GM23338 (cell line): ENCODE results near the gene EMC10. TPM values are rescaled to one million over a fixed set of nuclear protein-coding genes. Genes with fewer than 3 reads are reported as not detected.
A peak's percentile ranks its signal among the peaks of the same experiment; 100 is the strongest.

Experiments
- ATAC-seq: fragments of 200-7000 bp; cut with Tn5 transposase; 3 replicates; pipeline ENCODE4 v1.9.1; 2020
- DNase-seq: peaks from one replicate; pipeline ENCODE4 v3.0.0-alpha.2; 2015; ENCODE audit warnings: low spot score
- H2AFZ ChIP-seq: fragments of 200-600 bp; sonication (generic); 2 replicates; pipeline ENCODE4 v1.8.0; 2016; ENCODE audit warnings: antibody characterized with exemption, mild to moderate bottlenecking, moderate library complexity
- H3F3A ChIP-seq: fragments of 200-600 bp; sonication (generic); replicated peaks from 2 replicates; pipeline ENCODE4 v1.8.0; 2017; ENCODE audit warnings: antibody characterized with exemption, mixed run types, low read depth
- H3K27ac ChIP-seq: fragments of 200-600 bp; sonication (generic); 2 replicates; pipeline ENCODE4 v1.6.1; 2016; ENCODE audit warnings: low read depth
- H3K27me3 ChIP-seq: fragments of 200-600 bp; sonication (generic); 2 replicates; pipeline ENCODE4 v1.8.0; 2016; ENCODE audit warnings: mild to moderate bottlenecking, mixed run types, moderate library complexity; ENCODE audit not compliant: insufficient read depth
- H3K36me3 ChIP-seq: fragments of 200-600 bp; sonication (generic); 2 replicates; pipeline ENCODE4 v1.8.0; 2016; ENCODE audit warnings: mild to moderate bottlenecking; ENCODE audit not compliant: insufficient read depth
- H3K4me1 ChIP-seq: fragments of 200-600 bp; sonication (generic); 2 replicates; pipeline ENCODE4 v1.8.0; 2016; ENCODE audit warnings: mild to moderate bottlenecking, moderate library complexity; ENCODE audit not compliant: insufficient read depth
- H3K4me2 ChIP-seq: fragments of 200-600 bp; sonication (generic); 2 replicates; pipeline ENCODE4 v1.7.1; 2017; ENCODE audit warnings: mixed run types
- H3K4me3 ChIP-seq: fragments of 200-600 bp; sonication (generic); 2 replicates; pipeline ENCODE4 v1.6.1; 2016; ENCODE audit warnings: mixed run types
- H3K79me2 ChIP-seq: fragments of 200-600 bp; sonication (generic); replicated peaks from 2 replicates; pipeline ENCODE4 v1.8.0; 2017; ENCODE audit warnings: mild to moderate bottlenecking; ENCODE audit not compliant: insufficient read depth
- H3K9me2 ChIP-seq: fragments of 200-600 bp; sonication (generic); 2 replicates; pipeline ENCODE4 v1.8.0; 2017; ENCODE audit not compliant: insufficient read depth
- H4K20me1 ChIP-seq: fragments of 200-600 bp; sonication (generic); replicated peaks from 2 replicates; pipeline ENCODE4 v1.8.0; 2017; ENCODE audit warnings: mild to moderate bottlenecking; ENCODE audit not compliant: insufficient read depth
- H3K27ac Mint-ChIP-seq: 2 replicates; pipeline ENCODE4 v1.8.0; 2020; ENCODE audit warnings: inconsistent platforms, mild to moderate bottlenecking, moderate library complexity, mixed read lengths
- H3K27me3 Mint-ChIP-seq: 3 replicates; pipeline ENCODE4 v1.8.0; 2022; ENCODE audit warnings: low read depth, mild to moderate bottlenecking, moderate library complexity, mixed read lengths, inconsistent platforms; ENCODE audit not compliant: insufficient read depth, poor library complexity
- H3K36me3 Mint-ChIP-seq: 3 replicates; pipeline ENCODE4 v1.8.0; 2021; ENCODE audit warnings: low read depth, mild to moderate bottlenecking, inconsistent platforms, moderate library complexity, mixed read lengths
- H3K4me1 Mint-ChIP-seq: 3 replicates; pipeline ENCODE4 v1.8.0; 2020; ENCODE audit warnings: mild to moderate bottlenecking, inconsistent platforms, mixed read lengths
- H3K4me3 Mint-ChIP-seq: 3 replicates; pipeline ENCODE4 v1.8.0; 2021; ENCODE audit warnings: moderate library complexity, mild to moderate bottlenecking, inconsistent platforms, mixed read lengths
- H3K9me3 Mint-ChIP-seq: 3 replicates; pipeline ENCODE4 v1.8.0; 2020; ENCODE audit warnings: moderate library complexity, mild to moderate bottlenecking, inconsistent platforms, mixed read lengths
- CREB1 ChIP-seq: fragments of 250-450 bp; sonication (Bioruptor Pico); IDR thresholded peaks from 2 replicates; pipeline ENCODE4 v1.5.0; 2020; ENCODE audit warnings: low read depth, mild to moderate bottlenecking, moderate library complexity
- EZH2 ChIP-seq: fragments of 200-600 bp; sonication (generic); IDR thresholded peaks from one replicate; pipeline ENCODE4 v1.8.0; 2017; ENCODE audit warnings: antibody characterized with exemption, mild to moderate bottlenecking, low read depth; ENCODE audit not compliant: unreplicated experiment
- EZH2phosphoT487 ChIP-seq: fragments of 200-600 bp; sonication (generic); IDR thresholded peaks from one replicate; pipeline ENCODE4 v1.8.1; 2018; ENCODE audit warnings: antibody characterized with exemption; ENCODE audit not compliant: unreplicated experiment
- JUNB ChIP-seq: IDR thresholded peaks from one replicate; pipeline ENCODE4 v1.6.1; 2016; ENCODE audit warnings: antibody characterized with exemption; ENCODE audit not compliant: unreplicated experiment
- NANOG ChIP-seq: IDR thresholded peaks from 2 replicates; pipeline ENCODE4 v1.6.1; 2016; ENCODE audit warnings: antibody characterized with exemption, borderline replicate concordance
- POLR2AphosphoS5 ChIP-seq: IDR thresholded peaks from 2 replicates; pipeline ENCODE4 v1.6.1; 2016; ENCODE audit warnings: antibody characterized with exemption, low read depth
- REST ChIP-seq: IDR thresholded peaks from one replicate; pipeline ENCODE4 v1.6.1; 2018; ENCODE audit warnings: antibody characterized with exemption; ENCODE audit not compliant: unreplicated experiment
- ZNF114 ChIP-seq: fragments of 250-450 bp; sonication (Bioruptor Pico); IDR thresholded peaks from 2 replicates; pipeline ENCODE4 v1.5.0; 2020; ENCODE audit warnings: mild to moderate bottlenecking, moderate library complexity
- ZNF331 ChIP-seq: fragments of 250-450 bp; sonication (Bioruptor Pico); IDR thresholded peaks from 2 replicates; pipeline ENCODE4 v1.5.0; 2020; ENCODE audit warnings: low read depth, mild to moderate bottlenecking, moderate library complexity
- polyA plus RNA-seq: library from polyadenylated mRNA; unstranded; fragments of >200 nt; fragmentation: Nextera tagmentation; extraction: Ambion mirVana; gene quantifications from 2 replicates; pipeline ENCODE4 v1.2.1, GENCODE V29; 2016
- total RNA-seq: library from RNA; depleted of rRNA; stranded (reverse); fragments of >200 nt; shearing (Covaris generic); gene quantifications from 2 replicates; pipeline ENCODE4 v1.2.3, GENCODE V29; 2014
- TF ChIP-seq, protein P1 (sequence below): IDR thresholded peaks from 2 replicates; pipeline ENCODE4 v1.6.1; 2016; ENCODE audit warnings: antibody characterized with exemption

Gene EMC10
- total and polyA plus RNA-seq, 2 experiments from 2014 or later = 24.8 to 113 TPM

DNA sequence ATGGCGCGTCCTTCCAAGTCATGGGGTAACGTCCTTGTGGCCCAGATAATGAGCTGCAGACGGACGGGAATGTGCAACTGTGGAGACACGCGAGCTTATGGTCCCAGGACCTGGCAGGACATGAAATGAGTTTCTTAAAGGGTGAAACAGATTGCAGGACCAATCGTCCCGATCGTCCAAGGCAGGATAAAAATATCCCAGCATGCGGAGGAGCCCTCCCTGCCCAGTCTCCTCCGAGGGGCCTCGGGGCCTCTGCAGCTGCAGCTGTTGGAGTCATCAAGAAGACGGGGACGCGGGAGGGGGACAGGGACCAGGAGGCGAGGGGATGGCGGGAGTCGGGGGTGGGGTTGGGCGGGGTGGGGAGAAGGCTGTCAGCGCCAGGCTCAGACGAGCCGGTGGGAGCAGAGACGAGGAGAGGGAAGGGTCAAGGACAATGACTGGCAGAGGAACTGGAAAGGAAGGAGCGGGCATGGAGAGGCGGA, 14.7 kb downstream of the EMC10 start (continued):
- TF ChIP-seq REST (no peak), CREB1 (no peak), EZH2 (no peak), POLR2AphosphoS5 (no peak), ZNF114 (CRISPR knock-in tag) (no peak), NANOG (no peak)

DNA sequence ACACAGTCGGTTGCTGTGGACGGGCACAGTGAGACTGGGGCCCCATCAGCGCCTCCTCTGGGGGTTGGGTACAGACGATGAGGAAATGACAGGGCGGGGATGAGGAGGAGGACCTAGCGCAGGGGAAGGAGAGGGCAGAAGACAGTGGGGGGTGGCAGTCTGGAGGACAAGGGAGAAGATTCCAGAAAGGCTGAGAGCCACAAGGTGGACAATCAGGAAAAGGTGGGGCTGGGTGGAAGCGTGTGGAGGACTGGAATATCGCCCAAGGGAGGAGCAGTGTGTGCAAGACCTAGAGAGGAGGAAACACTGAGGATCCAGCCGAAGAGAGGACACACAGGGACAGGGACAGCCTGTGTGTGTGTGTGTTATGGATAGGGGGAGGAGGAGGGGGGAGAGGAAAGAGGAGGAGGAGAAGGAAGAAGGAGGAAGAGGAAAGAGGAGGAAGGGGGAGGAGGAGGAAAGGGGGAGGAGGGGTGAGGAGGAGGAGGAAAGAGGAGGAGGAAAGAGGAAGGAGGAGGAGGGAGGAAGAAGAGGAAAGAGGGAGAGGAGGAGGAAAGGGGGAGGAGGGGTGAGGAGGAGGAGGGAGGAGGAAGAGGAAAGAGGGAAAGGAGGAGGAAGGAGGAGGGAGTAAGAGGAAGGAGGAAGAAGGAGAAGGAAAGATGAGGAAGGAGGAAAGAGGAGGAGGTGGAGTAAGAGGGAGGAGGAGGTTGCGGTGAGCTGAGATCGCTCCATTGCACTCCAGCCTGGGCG, 16.2 kb downstream of the EMC10 start:
- H3K27ac ChIP-seq = no peak overlapping the region
- Mint-ChIP-seq H3K36me3 (peaks cover 53% of the 10 kb centered on the region), H3K27me3 (peaks cover 12% of the 10 kb centered on the region), H3K4me3 (no peak overlapping the region), H3K4me1 (no peaks in the 10 kb centered on the region; the same call in 2 of the 3 replicates), H3K27ac (no peak overlapping the region), H3K9me3 (peaks cover 90% of the 10 kb centered on the region; the same call in 2 of the 3 replicates)
- DNase-seq (no peak), ATAC-seq (no peak)
- TF ChIP-seq ZNF331 (CRISPR knock-in tag) = no peak
- 0 out of 2 replicates have a peak, but pooled peaks cover 4% of the 10 kb centered on the region for H3F3A ChIP-seq
- H3K4me2 ChIP-seq = 0 out of 2 replicates have a peak overlapping the region, but pooled peaks have one; percentile 32
- H3K9me2 ChIP-seq = no peaks in the 10 kb centered on the region
- no peaks in the 10 kb centered on the region for H3K36me3 ChIP-seq
- H2AFZ ChIP-seq = no peak overlapping the region
- peaks cover 19% of the 10 kb centered on the region; the same call in 1 of the 2 replicates for H3K4me1 ChIP-seq
- H3K79me2 ChIP-seq = no peaks in the 10 kb centered on the region
- H3K27me3 ChIP-seq = peaks cover 97% of the 10 kb centered on the region
- H4K20me1 ChIP-seq = no peaks in the 10 kb centered on the region
- no peak overlapping the region for H3K4me3 ChIP-seq

GRCh38 chr19:50493171-50493570, 16.9 kb downstream of the EMC10 start:
- H3K4me3 ChIP-seq = no peak overlapping the region
- no peak overlapping the region for H2AFZ ChIP-seq
- no peak overlapping the region for H3K4me2 ChIP-seq
- no peak overlapping the region for H3K27ac Mint-ChIP-seq
- H3K36me3 Mint-ChIP-seq = peaks cover 50% of the 10 kb centered on the region
- H3K27me3 ChIP-seq = peaks cover 97% of the 10 kb centered on the region
- ATAC-seq (no peak), DNase-seq (no peak)
- H3K79me2 ChIP-seq = no peaks in the 10 kb centered on the region
- H3K9me2 ChIP-seq = no peaks in the 10 kb centered on the region
- no peaks in the 10 kb centered on the region for H3K36me3 ChIP-seq
- peaks cover 10% of the 10 kb centered on the region for H3K27me3 Mint-ChIP-seq
- peaks cover 83% of the 10 kb centered on the region; the same call in 2 of the 3 replicates for H3K9me3 Mint-ChIP-seq
- no peak overlapping the region for H3K27ac ChIP-seq
- peaks cover 19% of the 10 kb centered on the region; the same call in 1 of the 2 replicates for H3K4me1 ChIP-seq
- 0 out of 2 replicates have a peak, but pooled peaks cover 4% of the 10 kb centered on the region for H3F3A ChIP-seq
- H4K20me1 ChIP-seq = no peaks in the 10 kb centered on the region
- no peaks in the 10 kb centered on the region; the same call in 2 of the 3 replicates for H3K4me1 Mint-ChIP-seq
- H3K4me3 Mint-ChIP-seq = no peak overlapping the region
- TF ChIP-seq EZH2 = no peak
- no peak for TF ChIP-seq JUNB
- no peak for TF ChIP-seq POLR2AphosphoS5
- TF ChIP-seq, protein P1, sequence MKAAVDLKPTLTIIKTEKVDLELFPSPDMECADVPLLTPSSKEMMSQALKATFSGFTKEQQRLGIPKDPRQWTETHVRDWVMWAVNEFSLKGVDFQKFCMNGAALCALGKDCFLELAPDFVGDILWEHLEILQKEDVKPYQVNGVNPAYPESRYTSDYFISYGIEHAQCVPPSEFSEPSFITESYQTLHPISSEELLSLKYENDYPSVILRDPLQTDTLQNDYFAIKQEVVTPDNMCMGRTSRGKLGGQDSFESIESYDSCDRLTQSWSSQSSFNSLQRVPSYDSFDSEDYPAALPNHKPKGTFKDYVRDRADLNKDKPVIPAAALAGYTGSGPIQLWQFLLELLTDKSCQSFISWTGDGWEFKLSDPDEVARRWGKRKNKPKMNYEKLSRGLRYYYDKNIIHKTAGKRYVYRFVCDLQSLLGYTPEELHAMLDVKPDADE = no peak
- no peak for TF ChIP-seq ZNF114 (CRISPR knock-in tag)
- TF ChIP-seq EZH2phosphoT487 = no peak
- TF ChIP-seq CREB1 = no peak
- no peak for TF ChIP-seq REST
